H1 (cell line): ENCODE measurements around the gene COL6A1. TPM values are rescaled to one million over a fixed set of nuclear protein-coding genes. Genes with fewer than 3 reads are reported as not detected.
"Not testable (repeated sequence)": the region's sequence is repeated elsewhere in the genome, so short reads cannot be mapped to it uniquely, and the experiment has no call there.

Experiments
- CTCF ChIA-PET: fragments of 300-600 bp; sonication (Branson Sonifier 250); formaldehyde crosslinking; loops from one replicate; lab custom pipeline; 2021; ENCODE audit not compliant: partially characterized antibody; lab: Charles Lee
- POLR2A ChIA-PET: fragments of 300-600 bp; sonication (Branson Sonifier 250); formaldehyde crosslinking; loops from one replicate; lab custom pipeline; 2021; ENCODE audit warnings: inconsistent platforms; ENCODE audit not compliant: partially characterized antibody; lab: Charles Lee
- DNase-seq, 2 experiments: peaks; one replicate each; pipeline versions ENCODE4 v3.0.0 to v3.0.0-alpha.2; 2010 to 2022; ENCODE audit warnings: low spot score in 2 of 2, low read depth in 1 of 2, mixed read lengths in 1 of 2
- FAIRE-seq: peaks from 2 replicates; lab custom pipeline; 2011; peaks lifted over from hg19 to GRCh38; lab: Jason Lieb, UNC
- H2AFZ ChIP-seq: 2 replicates; pipeline ENCODE4 v1.8.1; 2012; ENCODE audit warnings: low read length, inconsistent platforms
- H2AK5ac ChIP-seq: 2 replicates; pipeline ENCODE4 v1.6.1; 2013; ENCODE audit warnings: low read depth, low read length
- H2BK120ac ChIP-seq: replicated peaks from 2 replicates; pipeline ENCODE3; 2013; ENCODE audit warnings: low read depth, low read length, inconsistent platforms
- H2BK12ac ChIP-seq: 2 replicates; pipeline ENCODE4 v1.6.1; 2013; ENCODE audit warnings: low read depth, low read length
- H2BK15ac ChIP-seq: 2 replicates; pipeline ENCODE4 v1.6.1; 2013; ENCODE audit warnings: low read length
- H2BK20ac ChIP-seq: 2 replicates; pipeline ENCODE4 v1.6.1; 2013; ENCODE audit warnings: low read length
- H2BK5ac ChIP-seq: 2 replicates; pipeline ENCODE4 v1.6.1; 2013; ENCODE audit warnings: low read depth, low read length
- H3K14ac ChIP-seq: 2 replicates; pipeline ENCODE4 v1.6.1; 2013; ENCODE audit warnings: inconsistent platforms; ENCODE audit not compliant: insufficient read length
- H3K18ac ChIP-seq: 2 replicates; pipeline ENCODE4 v1.6.1; 2013; ENCODE audit warnings: low read length; ENCODE audit errors: extremely low read depth
- H3K23ac ChIP-seq: 2 replicates; pipeline ENCODE4 v1.6.1; 2013; ENCODE audit warnings: inconsistent platforms; ENCODE audit not compliant: insufficient read length
- H3K23me2 ChIP-seq: 2 replicates; pipeline ENCODE4 v1.6.1; 2013; ENCODE audit warnings: low read depth, low read length
- H3K27ac ChIP-seq: 2 replicates; pipeline ENCODE4 v1.6.1; 2011; ENCODE audit warnings: low read depth, low read length, inconsistent platforms
- H3K27me3 ChIP-seq, 4 experiments: replicated peaks in 1 of 4; 1 replicate in 1 of 4; 2 replicates in 3 of 4; pipeline versions ENCODE4 v1.6.1 to v1.8.1; 2011 to 2013; ENCODE audit warnings: low read length in 3 of 4, mild to moderate bottlenecking in 3 of 4, inconsistent platforms in 2 of 4, mixed read lengths in 2 of 4, moderate library complexity in 1 of 4; ENCODE audit not compliant: control insufficient read depth in 3 of 4, insufficient read depth in 3 of 4; ENCODE audit errors: extremely low read depth in 1 of 4
- H3K36me3 ChIP-seq, 4 experiments: 2 replicates each; pipeline versions ENCODE4 v1.6.1 to v1.8.1; 2011 to 2013; ENCODE audit warnings: mild to moderate bottlenecking in 4 of 4, low read length in 3 of 4, moderate library complexity in 2 of 4, control low read depth in 1 of 4, inconsistent platforms in 1 of 4; ENCODE audit not compliant: insufficient read depth in 4 of 4, control insufficient read depth in 2 of 4
- H3K4ac ChIP-seq: replicated peaks from 2 replicates; pipeline ENCODE3; 2013; ENCODE audit warnings: low read length, low read depth, mixed read lengths, inconsistent platforms; ENCODE audit not compliant: insufficient read length
- H3K4me1 ChIP-seq, 4 experiments: replicated peaks in 1 of 4; 1 replicate in 1 of 4; 2 replicates in 3 of 4; pipeline versions ENCODE4 v1.6.1 to v1.8.1; 2011 to 2013; ENCODE audit warnings: low read length in 3 of 4, inconsistent platforms in 2 of 4, mixed read lengths in 1 of 4; ENCODE audit not compliant: insufficient read depth in 4 of 4, control insufficient read depth in 3 of 4
- H3K4me2 ChIP-seq, 2 experiments: 2 replicates each; pipeline versions ENCODE4 v1.6.1 to v1.8.1; 2011 to 2013; ENCODE audit warnings: low read depth in 2 of 2, low read length in 2 of 2, control low read depth in 1 of 2, inconsistent platforms in 1 of 2, mild to moderate bottlenecking in 1 of 2; ENCODE audit not compliant: insufficient read depth in 1 of 2
- H3K4me3 ChIP-seq, 4 experiments: fragments of 200-600, 300-600 bp in 1 of 4; sonication (generic), shearing (Covaris generic), sonication (Bioruptor Twin) in 1 of 4; 2 replicates each; pipeline versions ENCODE4 v1.5.1 to v1.8.1; 2011 to 2016; ENCODE audit warnings: low read length in 4 of 4, low read depth in 3 of 4, control low read depth in 2 of 4, inconsistent platforms in 2 of 4, mild to moderate bottlenecking in 2 of 4, mixed read lengths in 1 of 4, moderate library complexity in 1 of 4; ENCODE audit not compliant: insufficient read depth in 2 of 4; ENCODE audit errors: extremely low read depth in 1 of 4
- H3K56ac ChIP-seq: replicated peaks from 2 replicates; pipeline ENCODE3; 2013; ENCODE audit warnings: low read depth, mild to moderate bottlenecking, mixed read lengths, low read length, inconsistent platforms; ENCODE audit not compliant: insufficient read length
- H3K79me1 ChIP-seq: 2 replicates; pipeline ENCODE4 v1.6.1; 2013; ENCODE audit warnings: low read depth, low read length, control low read depth
- H3K79me2 ChIP-seq, 2 experiments: 2 replicates each; pipeline versions ENCODE4 v1.6.1 to v1.8.1; 2012 to 2013; ENCODE audit warnings: low read length in 2 of 2, mild to moderate bottlenecking in 2 of 2, inconsistent platforms in 1 of 2; ENCODE audit not compliant: insufficient read depth in 2 of 2, control insufficient read depth in 1 of 2
- H3K9ac ChIP-seq, 4 experiments: replicated peaks in 1 of 4; 1 replicate in 1 of 4; 2 replicates in 3 of 4; pipeline versions ENCODE4 v1.6.1 to v1.8.1; 2011 to 2013; ENCODE audit warnings: low read depth in 3 of 4, low read length in 3 of 4, control low read depth in 2 of 4, mild to moderate bottlenecking in 2 of 4, moderate library complexity in 2 of 4, inconsistent platforms in 1 of 4; ENCODE audit errors: extremely low read depth in 1 of 4
- H3K9me3 ChIP-seq, 2 experiments: 2 replicates each; pipeline versions ENCODE4 v1.6.1 to v1.8.1; 2012 to 2013; ENCODE audit warnings: mild to moderate bottlenecking in 2 of 2, moderate library complexity in 2 of 2, control low read depth in 1 of 2, inconsistent platforms in 1 of 2, low read depth in 1 of 2, low read length in 1 of 2, mixed read lengths in 1 of 2; ENCODE audit not compliant: insufficient read depth in 2 of 2
- H4K20me1 ChIP-seq, 2 experiments: replicated peaks in 1 of 2; 2 replicates each; pipeline versions ENCODE3 to v1.8.1; 2011 to 2013; ENCODE audit warnings: inconsistent platforms in 2 of 2, low read length in 2 of 2, mild to moderate bottlenecking in 1 of 2; ENCODE audit not compliant: insufficient read depth in 2 of 2, control insufficient read depth in 1 of 2
- H4K5ac ChIP-seq: 2 replicates; pipeline ENCODE4 v1.6.1; 2013; ENCODE audit warnings: low read length, low read depth, mixed read lengths, inconsistent platforms; ENCODE audit not compliant: insufficient read length
- H4K8ac ChIP-seq: 2 replicates; pipeline ENCODE4 v1.8.0; 2013; ENCODE audit warnings: mild to moderate bottlenecking, moderate library complexity, low read length, inconsistent platforms; ENCODE audit not compliant: insufficient read depth; ENCODE audit errors: extremely low read depth
- H4K91ac ChIP-seq: replicated peaks from 2 replicates; pipeline ENCODE3; 2013; ENCODE audit warnings: low read length, mixed read lengths, inconsistent platforms; ENCODE audit not compliant: insufficient read length
- EZH2 ChIP-seq: fragments of 200-600 bp; sonication (generic); IDR thresholded peaks from 2 replicates; pipeline ENCODE4 v1.7.1; 2012; ENCODE audit warnings: low read depth, mild to moderate bottlenecking, moderate library complexity, low read length, inconsistent platforms; ENCODE audit not compliant: severe bottlenecking
- GABPA ChIP-seq: IDR thresholded peaks from 2 replicates; pipeline ENCODE4 v1.6.1; 2011; ENCODE audit warnings: mild to moderate bottlenecking, low read length, moderate library complexity, borderline replicate concordance; ENCODE audit not compliant: insufficient read depth
- JUN ChIP-seq: IDR thresholded peaks from 2 replicates; pipeline ENCODE4 v1.6.1; 2011; ENCODE audit warnings: low read depth, mild to moderate bottlenecking, improper control_type of control experiment, low read length
- RAD21 ChIP-seq, 2 experiments: IDR thresholded peaks in 1 of 2; conservative IDR thresholded peaks in 1 of 2; 2 replicates each; pipeline ENCODE4 v1.6.1; 2011; ENCODE audit warnings: low read depth in 2 of 2, low read length in 2 of 2, improper control_type of control experiment in 1 of 2, inconsistent platforms in 1 of 2, mild to moderate bottlenecking in 1 of 2, moderate library complexity in 1 of 2
- WGBS, 2 experiments: shearing (Covaris generic) in 1 of 2; methylation state at CpG; one replicate each; pipeline versions ENCODE4 v1.1.6 to v1.1.7; 2013 to 2015; ENCODE audit warnings: low lambda C conversion rate in 2 of 2, mixed read lengths in 2 of 2, inconsistent platforms in 1 of 2, low coverage in 1 of 2, missing lambda C conversion rate in 1 of 2; ENCODE audit not compliant: insufficient replicate concordance in 2 of 2, insufficient coverage in 1 of 2, insufficient read length in 1 of 2; ENCODE audit errors: extremely low coverage in 1 of 2, missing lambda C conversion rate in 1 of 2; 5-methylcytosine and 5-hydroxymethylcytosine counted together
- polyA plus RNA-seq, 7 experiments: library from polyadenylated mRNA; depleted of rRNA in 3 of 7; stranded (reverse) in 5 of 7; unstranded in 2 of 7; fragments of >200 nt in 5 of 7; fragments of 200-250 nt in 2 of 7; gene quantifications; 1 replicate in 5 of 7; 2 replicates in 1 of 7; 4 replicates in 1 of 7; pipeline versions ENCODE4 v1.2.1 to v1.2.3, GENCODE V29; 2011 to 2013; ENCODE audit warnings: missing spikeins in 2 of 7, mixed read lengths in 2 of 7
- total RNA-seq: library from RNA; stranded (reverse); fragmentation: NEBNext Ultra II Directional; extraction: Animal tissue kit (Norgen Biotek cat#: 25700); gene quantifications from 2 replicates; pipeline ENCODE4 v1.2.1, GENCODE V29; 2021

Gene COL6A1
- total and polyA plus RNA-seq, 2 of the 8 experiments (the other 6 are each of a cell fraction or from before 2014, with no cell fraction given): 100 to 115 TPM

- TF ChIP-seq EZH2 (no peak), JUN (no peak), RAD21 (IDR thresholded peaks at IDR 0.05 in 1 of 2, conservative IDR thresholded peaks at IDR 0.05 in 1 of 2; ENCODE audit: low read depth in 2 of 2, low read length in 2 of 2) (no peak), GABPA (no peak)
- TF ChIP-seq, all 59 proteins: peak for 0
Observed at GRCh38 chr21:46046471-46046870, 64.9 kb downstream of the COL6A1 start (continued).

GRCh38 chr21:46046906-46047305, 65.3 kb downstream of the COL6A1 start:
- H2BK120ac ChIP-seq, POLR2A ChIA-PET, FAIRE-seq, H3K36me3 ChIP-seq, H2BK12ac ChIP-seq, H3K4me3 ChIP-seq, H3K18ac ChIP-seq, H3K14ac ChIP-seq, H3K9ac ChIP-seq, H4K91ac ChIP-seq, H3K23ac ChIP-seq, H3K4ac ChIP-seq, CTCF ChIA-PET, DNase-seq, H4K20me1 ChIP-seq, H3K4me2 ChIP-seq, H3K79me2 ChIP-seq, H2BK20ac ChIP-seq, H2BK5ac ChIP-seq, H4K8ac ChIP-seq, H3K9me3 ChIP-seq, H3K56ac ChIP-seq, H3K27ac ChIP-seq, H2BK15ac ChIP-seq, H2AFZ ChIP-seq, H4K5ac ChIP-seq, H2AK5ac ChIP-seq, H3K79me1 ChIP-seq, H3K27me3 ChIP-seq: not testable (repeated sequence)
- peaks cover 10% of the 10 kb centered on the region; the same call in 1 of the 2 replicates for H3K23me2 ChIP-seq
- peaks cover 0 to 19% (median 5%) of the 10 kb centered on the region in 4 experiments; a peak in 6 of 7 replicates for H3K4me1 ChIP-seq
- WGBS, 2 experiments: 92% methylated on average over 12 of the region's 12 CpGs; no CpG with 5 or more reads in 1 of the 2 experiments
